GM21737 (cell line): ENCODE data around the gene SBK3.

ENCODE experiments used
- ATAC-seq: cut with Tn5 transposase; IDR thresholded peaks from one replicate; pipeline ENCODE4 v1.9.1; 2021; ENCODE audit warnings: mild to moderate bottlenecking, moderate library complexity; ENCODE audit not compliant: unreplicated experiment

Gene SBK3

DNA sequence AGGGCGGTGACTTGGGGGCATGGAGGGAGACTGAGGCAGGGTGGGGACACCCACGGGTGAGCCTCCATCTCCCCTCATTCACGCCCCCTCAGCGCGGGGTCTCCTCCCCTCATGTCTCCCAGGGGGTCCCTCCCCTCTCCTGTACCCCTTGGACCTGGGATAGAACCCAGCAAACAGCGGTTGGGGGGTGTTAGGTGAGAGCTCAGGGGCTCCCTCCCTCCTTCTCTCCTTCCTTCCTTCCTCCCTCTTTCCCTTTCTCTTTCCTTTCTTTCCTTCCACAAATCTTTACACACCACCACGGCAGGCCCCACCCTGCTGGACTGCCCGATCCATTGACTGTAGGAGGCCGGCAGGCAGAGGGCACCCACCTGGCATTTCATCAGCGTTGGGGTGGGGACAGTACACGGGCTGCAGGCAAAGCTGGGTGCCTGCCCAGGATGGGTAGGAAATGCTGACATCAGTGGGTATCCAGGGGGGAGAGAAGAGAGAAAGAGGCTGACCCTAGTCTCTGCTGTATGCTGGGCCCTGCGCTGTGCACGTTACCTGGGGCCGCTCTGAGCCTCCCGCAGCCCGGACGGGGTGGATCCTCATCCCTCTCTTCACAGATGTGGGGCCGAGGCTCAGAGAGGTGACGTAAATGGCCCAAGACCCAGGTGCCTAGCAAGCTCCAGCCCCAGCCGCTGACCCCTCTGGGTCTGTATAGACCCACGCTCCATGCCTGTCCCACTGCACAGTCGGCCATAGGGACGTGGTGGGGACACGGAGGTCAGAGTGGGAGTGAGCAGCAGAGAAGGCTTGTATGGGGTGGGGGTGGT is 53.6 kb downstream of the SBK3 start:
- no peak for ATAC-seq
